H1 (cell line): ENCODE measurements around the gene LDLRAD3. TPM values are rescaled to one million over a fixed set of nuclear protein-coding genes. Genes with fewer than 3 reads are reported as not detected.

Experiments
- CTCF ChIA-PET: fragments of 300-600 bp; sonication (Branson Sonifier 250); formaldehyde crosslinking; loops from one replicate; lab custom pipeline; 2021; ENCODE audit not compliant: partially characterized antibody; lab: Charles Lee
- POLR2A ChIA-PET: fragments of 300-600 bp; sonication (Branson Sonifier 250); formaldehyde crosslinking; loops from one replicate; lab custom pipeline; 2021; ENCODE audit warnings: inconsistent platforms; ENCODE audit not compliant: partially characterized antibody; lab: Charles Lee
- DNase-seq, 2 experiments: peaks; one replicate each; pipeline versions ENCODE4 v3.0.0 to v3.0.0-alpha.2; 2010 to 2022; ENCODE audit warnings: low spot score in 2 of 2, low read depth in 1 of 2, mixed read lengths in 1 of 2
- FAIRE-seq: peaks from 2 replicates; lab custom pipeline; 2011; peaks lifted over from hg19 to GRCh38; lab: Jason Lieb, UNC
- H2AFZ ChIP-seq: 2 replicates; pipeline ENCODE4 v1.8.1; 2012; ENCODE audit warnings: low read length, inconsistent platforms
- H2AK5ac ChIP-seq: 2 replicates; pipeline ENCODE4 v1.6.1; 2013; ENCODE audit warnings: low read depth, low read length
- H2BK120ac ChIP-seq: replicated peaks from 2 replicates; pipeline ENCODE3; 2013; ENCODE audit warnings: low read depth, low read length, inconsistent platforms
- H2BK12ac ChIP-seq: 2 replicates; pipeline ENCODE4 v1.6.1; 2013; ENCODE audit warnings: low read depth, low read length
- H2BK15ac ChIP-seq: 2 replicates; pipeline ENCODE4 v1.6.1; 2013; ENCODE audit warnings: low read length
- H2BK20ac ChIP-seq: 2 replicates; pipeline ENCODE4 v1.6.1; 2013; ENCODE audit warnings: low read length
- H2BK5ac ChIP-seq: 2 replicates; pipeline ENCODE4 v1.6.1; 2013; ENCODE audit warnings: low read depth, low read length
- H3K14ac ChIP-seq: 2 replicates; pipeline ENCODE4 v1.6.1; 2013; ENCODE audit warnings: inconsistent platforms; ENCODE audit not compliant: insufficient read length
- H3K18ac ChIP-seq: 2 replicates; pipeline ENCODE4 v1.6.1; 2013; ENCODE audit warnings: low read length; ENCODE audit errors: extremely low read depth
- H3K23ac ChIP-seq: 2 replicates; pipeline ENCODE4 v1.6.1; 2013; ENCODE audit warnings: inconsistent platforms; ENCODE audit not compliant: insufficient read length
- H3K23me2 ChIP-seq: 2 replicates; pipeline ENCODE4 v1.6.1; 2013; ENCODE audit warnings: low read depth, low read length
- H3K27ac ChIP-seq: 2 replicates; pipeline ENCODE4 v1.6.1; 2011; ENCODE audit warnings: low read depth, low read length, inconsistent platforms
- H3K27me3 ChIP-seq, 4 experiments: replicated peaks in 1 of 4; 1 replicate in 1 of 4; 2 replicates in 3 of 4; pipeline versions ENCODE4 v1.6.1 to v1.8.1; 2011 to 2013; ENCODE audit warnings: low read length in 3 of 4, mild to moderate bottlenecking in 3 of 4, inconsistent platforms in 2 of 4, mixed read lengths in 2 of 4, moderate library complexity in 1 of 4; ENCODE audit not compliant: control insufficient read depth in 3 of 4, insufficient read depth in 3 of 4; ENCODE audit errors: extremely low read depth in 1 of 4
- H3K36me3 ChIP-seq, 4 experiments: 2 replicates each; pipeline versions ENCODE4 v1.6.1 to v1.8.1; 2011 to 2013; ENCODE audit warnings: mild to moderate bottlenecking in 4 of 4, low read length in 3 of 4, moderate library complexity in 2 of 4, control low read depth in 1 of 4, inconsistent platforms in 1 of 4; ENCODE audit not compliant: insufficient read depth in 4 of 4, control insufficient read depth in 2 of 4
- H3K4ac ChIP-seq: replicated peaks from 2 replicates; pipeline ENCODE3; 2013; ENCODE audit warnings: low read length, low read depth, mixed read lengths, inconsistent platforms; ENCODE audit not compliant: insufficient read length
- H3K4me1 ChIP-seq, 4 experiments: replicated peaks in 1 of 4; 1 replicate in 1 of 4; 2 replicates in 3 of 4; pipeline versions ENCODE4 v1.6.1 to v1.8.1; 2011 to 2013; ENCODE audit warnings: low read length in 3 of 4, inconsistent platforms in 2 of 4, mixed read lengths in 1 of 4; ENCODE audit not compliant: insufficient read depth in 4 of 4, control insufficient read depth in 3 of 4
- H3K4me2 ChIP-seq, 2 experiments: 2 replicates each; pipeline versions ENCODE4 v1.6.1 to v1.8.1; 2011 to 2013; ENCODE audit warnings: low read depth in 2 of 2, low read length in 2 of 2, control low read depth in 1 of 2, inconsistent platforms in 1 of 2, mild to moderate bottlenecking in 1 of 2; ENCODE audit not compliant: insufficient read depth in 1 of 2
- H3K4me3 ChIP-seq, 4 experiments: fragments of 200-600, 300-600 bp in 1 of 4; sonication (generic), shearing (Covaris generic), sonication (Bioruptor Twin) in 1 of 4; 2 replicates each; pipeline versions ENCODE4 v1.5.1 to v1.8.1; 2011 to 2016; ENCODE audit warnings: low read length in 4 of 4, low read depth in 3 of 4, control low read depth in 2 of 4, inconsistent platforms in 2 of 4, mild to moderate bottlenecking in 2 of 4, mixed read lengths in 1 of 4, moderate library complexity in 1 of 4; ENCODE audit not compliant: insufficient read depth in 2 of 4; ENCODE audit errors: extremely low read depth in 1 of 4
- H3K56ac ChIP-seq: replicated peaks from 2 replicates; pipeline ENCODE3; 2013; ENCODE audit warnings: low read depth, mild to moderate bottlenecking, mixed read lengths, low read length, inconsistent platforms; ENCODE audit not compliant: insufficient read length
- H3K79me1 ChIP-seq: 2 replicates; pipeline ENCODE4 v1.6.1; 2013; ENCODE audit warnings: low read depth, low read length, control low read depth
- H3K79me2 ChIP-seq, 2 experiments: 2 replicates each; pipeline versions ENCODE4 v1.6.1 to v1.8.1; 2012 to 2013; ENCODE audit warnings: low read length in 2 of 2, mild to moderate bottlenecking in 2 of 2, inconsistent platforms in 1 of 2; ENCODE audit not compliant: insufficient read depth in 2 of 2, control insufficient read depth in 1 of 2
- H3K9ac ChIP-seq, 4 experiments: replicated peaks in 1 of 4; 1 replicate in 1 of 4; 2 replicates in 3 of 4; pipeline versions ENCODE4 v1.6.1 to v1.8.1; 2011 to 2013; ENCODE audit warnings: low read depth in 3 of 4, low read length in 3 of 4, control low read depth in 2 of 4, mild to moderate bottlenecking in 2 of 4, moderate library complexity in 2 of 4, inconsistent platforms in 1 of 4; ENCODE audit errors: extremely low read depth in 1 of 4
- H3K9me3 ChIP-seq, 2 experiments: 2 replicates each; pipeline versions ENCODE4 v1.6.1 to v1.8.1; 2012 to 2013; ENCODE audit warnings: mild to moderate bottlenecking in 2 of 2, moderate library complexity in 2 of 2, control low read depth in 1 of 2, inconsistent platforms in 1 of 2, low read depth in 1 of 2, low read length in 1 of 2, mixed read lengths in 1 of 2; ENCODE audit not compliant: insufficient read depth in 2 of 2
- H4K20me1 ChIP-seq, 2 experiments: replicated peaks in 1 of 2; 2 replicates each; pipeline versions ENCODE3 to v1.8.1; 2011 to 2013; ENCODE audit warnings: inconsistent platforms in 2 of 2, low read length in 2 of 2, mild to moderate bottlenecking in 1 of 2; ENCODE audit not compliant: insufficient read depth in 2 of 2, control insufficient read depth in 1 of 2
- H4K5ac ChIP-seq: 2 replicates; pipeline ENCODE4 v1.6.1; 2013; ENCODE audit warnings: low read length, low read depth, mixed read lengths, inconsistent platforms; ENCODE audit not compliant: insufficient read length
- H4K8ac ChIP-seq: 2 replicates; pipeline ENCODE4 v1.8.0; 2013; ENCODE audit warnings: mild to moderate bottlenecking, moderate library complexity, low read length, inconsistent platforms; ENCODE audit not compliant: insufficient read depth; ENCODE audit errors: extremely low read depth
- H4K91ac ChIP-seq: replicated peaks from 2 replicates; pipeline ENCODE3; 2013; ENCODE audit warnings: low read length, mixed read lengths, inconsistent platforms; ENCODE audit not compliant: insufficient read length
- BCL11A ChIP-seq, 2 experiments: IDR thresholded peaks; one replicate each; pipeline ENCODE4 v1.6.1; 2011; ENCODE audit warnings: low read depth in 2 of 2, low read length in 2 of 2, mild to moderate bottlenecking in 2 of 2
- HDAC2 ChIP-seq, 2 experiments: fragments of 300-600 bp in 1 of 2; sonication (generic) in 1 of 2; IDR thresholded peaks; 2 replicates each; pipeline ENCODE4 v1.6.1; 2011 to 2012; ENCODE audit warnings: low read depth in 2 of 2, low read length in 2 of 2, mild to moderate bottlenecking in 2 of 2, moderate library complexity in 2 of 2, borderline replicate concordance in 1 of 2, inconsistent platforms in 1 of 2
- NANOG ChIP-seq: IDR thresholded peaks from 2 replicates; pipeline ENCODE4 v1.6.1; 2011; ENCODE audit warnings: low read length, low read depth, mild to moderate bottlenecking, inconsistent platforms; ENCODE audit not compliant: insufficient read depth, poor library complexity, severe bottlenecking
- PHF8 ChIP-seq: fragments of 200-600 bp; sonication (generic); conservative IDR thresholded peaks from 2 replicates; pipeline ENCODE4 v1.7.1; 2012; ENCODE audit warnings: low read depth, mild to moderate bottlenecking, inconsistent platforms, low read length, moderate library complexity
- RXRA ChIP-seq: IDR thresholded peaks from 2 replicates; pipeline ENCODE4 v1.6.1; 2011; ENCODE audit warnings: low read depth, mild to moderate bottlenecking, low read length, moderate library complexity; ENCODE audit not compliant: insufficient read depth
- SIN3A ChIP-seq, 2 experiments: IDR thresholded peaks in 1 of 2; conservative IDR thresholded peaks in 1 of 2; 2 replicates each; pipeline ENCODE4 v1.6.1; 2011 to 2012; ENCODE audit warnings: low read length in 2 of 2, improper control_type of control experiment in 1 of 2, low read depth in 1 of 2, mild to moderate bottlenecking in 1 of 2
- SP1 ChIP-seq: IDR thresholded peaks from 2 replicates; pipeline ENCODE4 v1.6.1; 2011; ENCODE audit warnings: low read depth, low read length
- SRF ChIP-seq: IDR thresholded peaks from 2 replicates; pipeline ENCODE4 v1.6.1; 2011; ENCODE audit warnings: mild to moderate bottlenecking, low read depth, low read length, moderate library complexity
- WGBS, 2 experiments: shearing (Covaris generic) in 1 of 2; methylation state at CpG; one replicate each; pipeline versions ENCODE4 v1.1.6 to v1.1.7; 2013 to 2015; ENCODE audit warnings: low lambda C conversion rate in 2 of 2, mixed read lengths in 2 of 2, inconsistent platforms in 1 of 2, low coverage in 1 of 2, missing lambda C conversion rate in 1 of 2; ENCODE audit not compliant: insufficient replicate concordance in 2 of 2, insufficient coverage in 1 of 2, insufficient read length in 1 of 2; ENCODE audit errors: extremely low coverage in 1 of 2, missing lambda C conversion rate in 1 of 2; 5-methylcytosine and 5-hydroxymethylcytosine counted together
- polyA plus RNA-seq, 7 experiments: library from polyadenylated mRNA; depleted of rRNA in 3 of 7; stranded (reverse) in 5 of 7; unstranded in 2 of 7; fragments of >200 nt in 5 of 7; fragments of 200-250 nt in 2 of 7; gene quantifications; 1 replicate in 5 of 7; 2 replicates in 1 of 7; 4 replicates in 1 of 7; pipeline versions ENCODE4 v1.2.1 to v1.2.3, GENCODE V29; 2011 to 2013; ENCODE audit warnings: missing spikeins in 2 of 7, mixed read lengths in 2 of 7
- total RNA-seq: library from RNA; stranded (reverse); fragmentation: NEBNext Ultra II Directional; extraction: Animal tissue kit (Norgen Biotek cat#: 25700); gene quantifications from 2 replicates; pipeline ENCODE4 v1.2.1, GENCODE V29; 2021
- TF ChIP-seq, protein P1 (sequence below): IDR thresholded peaks from 2 replicates; pipeline ENCODE4 v1.6.1; 2011; ENCODE audit warnings: low read depth, mild to moderate bottlenecking, low read length; ENCODE audit not compliant: insufficient read depth

The LDLRAD3 gene
- total and polyA plus RNA-seq, 2 of the 8 experiments (the other 6 are each of a cell fraction or from before 2014, with no cell fraction given), result 18.6 to 22.8 TPM

DNA sequence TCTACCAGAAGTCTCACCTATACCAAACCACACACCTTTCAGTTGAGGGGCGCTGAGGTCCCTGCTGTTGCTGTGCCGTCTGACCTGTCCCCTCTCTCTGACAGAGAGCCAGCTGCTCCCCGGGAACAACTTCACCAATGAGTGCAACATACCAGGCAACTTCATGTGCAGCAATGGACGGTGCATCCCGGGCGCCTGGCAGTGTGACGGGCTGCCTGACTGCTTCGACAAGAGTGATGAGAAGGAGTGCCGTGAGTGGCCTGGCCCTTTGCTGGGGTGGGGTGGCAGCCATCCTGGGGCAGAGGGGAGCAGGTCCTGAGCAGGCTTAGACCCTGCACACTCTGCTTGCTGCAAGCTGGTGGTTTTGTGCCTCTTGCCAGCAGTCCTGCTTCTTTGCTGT, 92.1 kb downstream of the LDLRAD3 start:
- WGBS, 2 experiments, result 85% methylated on average over 9 of the region's 9 CpGs; no CpG with 5 or more reads in 1 of the 2 experiments
- ChIA-PET CTCF (interaction anchor here (1.2 to 2.6 kb wide), 2 partner anchors 11 to 214 kb away, joined by 3 to 9 read pairs; no protein-coding TSS in a partner anchor), POLR2A (interaction anchor here (1.1 kb wide), 1 partner anchor 74 kb away, joined by 3 read pairs; no protein-coding TSS in a partner anchor)
- H4K5ac ChIP-seq, result no peak overlapping the region
- no peak overlapping the region for H3K18ac ChIP-seq
- FAIRE-seq (no peak), DNase-seq (no peak)
- H2BK5ac ChIP-seq, result no peak overlapping the region
- no peak overlapping the region for H3K4me3 ChIP-seq
- H3K23ac ChIP-seq, result no peak overlapping the region
- no peaks in the 10 kb centered on the region for H4K20me1 ChIP-seq
- no peak overlapping the region; a peak in 2 of 7 replicates for H3K9ac ChIP-seq
- H2BK20ac ChIP-seq, result no peak overlapping the region
- H3K4me1 ChIP-seq, result peaks cover 5 to 14% (median 10%) of the 10 kb centered on the region in 4 experiments
- peaks cover 0 to 9% (median 0%) of the 10 kb centered on the region in 4 experiments; a peak in 3 of 8 replicates for H3K36me3 ChIP-seq
- H4K8ac ChIP-seq, result no peak overlapping the region
- no peak overlapping the region for H4K91ac ChIP-seq
- no peaks in the 10 kb centered on the region for H3K23me2 ChIP-seq
- H2BK15ac ChIP-seq, result no peak overlapping the region
- no peak overlapping the region for H3K27ac ChIP-seq
- H3K79me2 ChIP-seq, result peaks cover 3 to 33% of the 10 kb centered on the region in 2 experiments
- H3K79me1 ChIP-seq, result peaks cover 13% of the 10 kb centered on the region
- H2AFZ ChIP-seq, result no peak overlapping the region
- H2BK12ac ChIP-seq, result no peak overlapping the region; the same call in 1 of the 2 replicates
- no peak overlapping the region for H3K56ac ChIP-seq
- no peak overlapping the region for H3K14ac ChIP-seq
- no peak overlapping the region for H2BK120ac ChIP-seq
- H3K4ac ChIP-seq, result no peak overlapping the region
- no peak overlapping the region; the same call in 1 of the 2 replicates for H2AK5ac ChIP-seq
- H3K4me2 ChIP-seq, result no peak overlapping the region
- H3K27me3 ChIP-seq, result no peaks in the 10 kb centered on the region
- no peaks in the 10 kb centered on the region for H3K9me3 ChIP-seq
- no peak for TF ChIP-seq RXRA
- TF ChIP-seq NANOG, result no peak
- no peak for TF ChIP-seq SP1
- no peak for TF ChIP-seq SRF
- TF ChIP-seq HDAC2 (IDR thresholded peaks at IDR 0.05; ENCODE audit: borderline replicate concordance in 1 of 2, low read depth in 2 of 2, low read length in 2 of 2), result no peak
- no peak for TF ChIP-seq SIN3A (conservative IDR thresholded peaks at IDR 0.05 in 1 of 2, IDR thresholded peaks at IDR 0.05 in 1 of 2; ENCODE audit: low read depth in 1 of 2, low read length in 2 of 2)
- TF ChIP-seq PHF8, result no peak
- TF ChIP-seq, protein P1, sequence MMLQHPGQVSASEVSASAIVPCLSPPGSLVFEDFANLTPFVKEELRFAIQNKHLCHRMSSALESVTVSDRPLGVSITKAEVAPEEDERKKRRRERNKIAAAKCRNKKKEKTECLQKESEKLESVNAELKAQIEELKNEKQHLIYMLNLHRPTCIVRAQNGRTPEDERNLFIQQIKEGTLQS, result no peak
- no peak for TF ChIP-seq BCL11A (IDR thresholded peaks at IDR 0.05; ENCODE audit: low read depth in 2 of 2, low read length in 2 of 2)
